Loucy (cell line): ENCODE results near the gene RRAD.

ENCODE experiments used
- H2AFZ ChIP-seq: fragments of 200-600 bp; sonication (generic); 2 replicates; pipeline ENCODE4 v1.6.0; 2016; ENCODE audit warnings: antibody characterized with exemption, mild to moderate bottlenecking, low read length, moderate library complexity
- H3F3A ChIP-seq: fragments of 200-600 bp; 2 replicates; pipeline ENCODE4 v1.6.0; 2016; ENCODE audit warnings: antibody characterized with exemption, low read depth, mild to moderate bottlenecking
- H3K27me3 ChIP-seq: fragments of 200-600 bp; sonication (generic); 2 replicates; pipeline ENCODE4 v1.6.1; 2014; ENCODE audit warnings: low read length, mild to moderate bottlenecking; ENCODE audit not compliant: insufficient read depth, poor library complexity, severe bottlenecking
- H3K36me3 ChIP-seq: fragments of 200-600 bp; sonication (generic); 2 replicates; pipeline ENCODE4 v1.6.1; 2016; ENCODE audit warnings: low read length; ENCODE audit not compliant: insufficient read depth
- H3K4me1 ChIP-seq: fragments of 200-600 bp; sonication (generic); 2 replicates; pipeline ENCODE4 v1.5.1; 2014; ENCODE audit warnings: low read length, mild to moderate bottlenecking; ENCODE audit not compliant: insufficient read depth, poor library complexity, severe bottlenecking
- H3K4me2 ChIP-seq: fragments of 200-600 bp; sonication (generic); 2 replicates; pipeline ENCODE4 v1.6.0; 2014; ENCODE audit warnings: antibody characterized with exemption, low read length, low read depth, mild to moderate bottlenecking; ENCODE audit not compliant: poor library complexity, severe bottlenecking
- H3K4me3 ChIP-seq: fragments of 200-600 bp; sonication (generic); 2 replicates; pipeline ENCODE4 v1.5.1; 2014; ENCODE audit warnings: low read length, mild to moderate bottlenecking, mixed read lengths; ENCODE audit not compliant: poor library complexity, severe bottlenecking
- H3K79me2 ChIP-seq: fragments of 200-600 bp; sonication (generic); 2 replicates; pipeline ENCODE4 v1.6.1; 2014; ENCODE audit warnings: low read length; ENCODE audit not compliant: insufficient read depth
- H3K9ac ChIP-seq: fragments of 200-600 bp; sonication (generic); 2 replicates; pipeline ENCODE4 v1.6.0; 2014; ENCODE audit warnings: mild to moderate bottlenecking, low read depth, low read length, moderate library complexity; ENCODE audit not compliant: poor library complexity, severe bottlenecking
- H3K9me2 ChIP-seq: fragments of 200-600 bp; sonication (generic); replicated peaks from 2 replicates; pipeline ENCODE4 v1.6.1; 2016; ENCODE audit warnings: low read depth, low read length, mixed read lengths
- H3K9me3 ChIP-seq: fragments of 200-600 bp; sonication (generic); 2 replicates; pipeline ENCODE4 v1.6.1; 2014; ENCODE audit warnings: mild to moderate bottlenecking, antibody characterized with exemption, low read length, low read depth; ENCODE audit not compliant: insufficient read depth
- H4K20me1 ChIP-seq: fragments of 200-600 bp; sonication (generic); 2 replicates; pipeline ENCODE4 v1.6.0; 2014; ENCODE audit warnings: antibody characterized with exemption, low read length, mild to moderate bottlenecking; ENCODE audit not compliant: insufficient read depth, poor library complexity, severe bottlenecking
- CTCF ChIP-seq: fragments of 200-600 bp; sonication (generic); conservative IDR thresholded peaks from 2 replicates; pipeline ENCODE4 v1.5.1; 2014; ENCODE audit warnings: mild to moderate bottlenecking, antibody characterized with exemption, low read length
- EZH2phosphoT487 ChIP-seq: fragments of 200-600 bp; IDR thresholded peaks from 2 replicates; pipeline ENCODE4 v1.6.1; 2018; ENCODE audit warnings: antibody characterized with exemption, mild to moderate bottlenecking, moderate library complexity, borderline replicate concordance

Gene RRAD

GRCh38 chr16:66886321-66886720 lies 39.0 kb downstream of the RRAD start:
- Histone ChIP-seq H3K9me2 (no peaks in the 10 kb centered on the region), H3K4me2 (peak overlapping the region; percentile 35), H3K79me2 (peaks cover 63% of the 10 kb centered on the region), H3K4me1 (peaks cover 43% of the 10 kb centered on the region), H3K36me3 (peaks cover 20% of the 10 kb centered on the region; the same call in 1 of the 2 replicates), H3K9ac (no peak overlapping the region), H3K9me3 (no peaks in the 10 kb centered on the region), H2AFZ (no peak overlapping the region), H3K4me3 (no peak overlapping the region), H3K27me3 (no peaks in the 10 kb centered on the region), H3F3A (no peaks in the 10 kb centered on the region), H4K20me1 (peaks cover 33% of the 10 kb centered on the region)
- TF ChIP-seq EZH2phosphoT487 (no peak), CTCF (no peak)

GRCh38 chr16:66885491-66885890 lies 39.8 kb downstream of the RRAD start:
- TF ChIP-seq EZH2phosphoT487 (no peak), CTCF (no peak)
- peak overlapping the region; percentile 35 for H3K4me2 ChIP-seq
- H4K20me1 ChIP-seq, result peaks cover 39% of the 10 kb centered on the region
- H3K9me2 ChIP-seq, result no peaks in the 10 kb centered on the region
- no peak overlapping the region for H2AFZ ChIP-seq
- peaks cover 71% of the 10 kb centered on the region for H3K79me2 ChIP-seq
- no peaks in the 10 kb centered on the region for H3K27me3 ChIP-seq
- H3K36me3 ChIP-seq, result peaks cover 20% of the 10 kb centered on the region; the same call in 1 of the 2 replicates
- peaks cover 43% of the 10 kb centered on the region for H3K4me1 ChIP-seq
- no peaks in the 10 kb centered on the region for H3F3A ChIP-seq
- peak overlapping the region; percentile 2 for H3K4me3 ChIP-seq
- no peaks in the 10 kb centered on the region for H3K9me3 ChIP-seq
- H3K9ac ChIP-seq, result no peak overlapping the region

GRCh38 chr16:66882702-66883101 lies 42.6 kb downstream of the RRAD start:
- TF ChIP-seq CTCF (no peak), EZH2phosphoT487 (no peak)
- peaks cover 39% of the 10 kb centered on the region for H4K20me1 ChIP-seq
- no peaks in the 10 kb centered on the region for H3K9me3 ChIP-seq
- peak overlapping the region; percentile 87 for H3K4me2 ChIP-seq
- peaks cover 64% of the 10 kb centered on the region for H3K4me1 ChIP-seq
- H3K9me2 ChIP-seq, result no peaks in the 10 kb centered on the region
- H3K36me3 ChIP-seq, result peaks cover 20% of the 10 kb centered on the region; the same call in 1 of the 2 replicates
- peaks cover 66% of the 10 kb centered on the region for H3K79me2 ChIP-seq
- peak overlapping the region; percentile 73 for H3K9ac ChIP-seq
- no peaks in the 10 kb centered on the region for H3K27me3 ChIP-seq
- H3K4me3 ChIP-seq, result peak overlapping the region; percentile 97
- H3F3A ChIP-seq, result peaks cover 9% of the 10 kb centered on the region
- H2AFZ ChIP-seq, result no peak overlapping the region
